Mesothelial cell of epicardium (in vitro differentiated cells): ENCODE results near the gene TNN. TPM values are rescaled to one million over a fixed set of nuclear protein-coding genes. Genes with fewer than 3 reads are reported as not detected.

ENCODE experiments used
- DNase-seq, 2 experiments: peaks; one replicate each; pipeline ENCODE4 v3.0.0; 2021; ENCODE audit warnings: low spot score in 2 of 2; ENCODE audit not compliant: unreplicated experiment in 2 of 2
- H3K27ac Mint-ChIP-seq: 2 replicates; pipeline ENCODE4 v1.8.0; 2021; ENCODE audit warnings: mixed read lengths
- H3K27me3 Mint-ChIP-seq: 2 replicates; pipeline ENCODE4 v1.8.0; 2021; ENCODE audit warnings: low read depth, mixed read lengths
- H3K36me3 Mint-ChIP-seq: 2 replicates; pipeline ENCODE4 v1.8.0; 2021; ENCODE audit warnings: mixed read lengths
- H3K4me1 Mint-ChIP-seq: 2 replicates; pipeline ENCODE4 v1.8.0; 2021; ENCODE audit warnings: mixed read lengths
- H3K4me3 Mint-ChIP-seq: 2 replicates; pipeline ENCODE4 v1.8.0; 2021; ENCODE audit warnings: mild to moderate bottlenecking, moderate library complexity, mixed read lengths
- H3K9me3 Mint-ChIP-seq: 2 replicates; pipeline ENCODE4 v1.8.0; 2021; ENCODE audit warnings: mixed read lengths
- CTCF ChIP-seq: fragments of 200-600 bp; sonication (generic); IDR thresholded peaks from one replicate; pipeline ENCODE4 v1.5.0; 2021; ENCODE audit warnings: antibody characterized with exemption; ENCODE audit not compliant: unreplicated experiment
- total RNA-seq: library from RNA; stranded (reverse); gene quantifications from 3 replicates; pipeline ENCODE4 v1.2.1, GENCODE V29; 2021

TNN gene
- total RNA-seq, 1 donor from 2014 or later = 2.0 TPM

DNA sequence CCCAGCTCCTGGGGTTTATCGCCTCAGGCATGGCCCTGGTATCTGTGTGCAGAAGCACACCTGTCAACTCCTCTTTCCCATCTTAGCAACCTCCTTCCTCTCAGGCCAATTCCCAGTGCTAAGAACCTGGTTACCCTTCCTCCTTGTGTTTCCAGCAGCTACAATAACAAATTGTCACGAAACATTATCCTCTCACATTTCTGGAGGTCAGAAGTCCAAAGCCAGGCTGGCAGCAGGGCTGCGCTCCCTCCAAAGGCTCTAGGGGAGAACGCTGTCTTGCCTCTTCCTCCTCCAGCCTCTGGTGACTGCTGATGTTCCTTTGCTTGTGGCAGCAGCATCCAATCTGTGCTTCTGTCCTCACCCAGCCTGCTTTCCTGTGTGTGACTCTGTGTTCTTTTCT, 33.7 kb upstream of the TNN start:
- H3K27me3 Mint-ChIP-seq = no peaks in the 10 kb centered on the region
- no peak overlapping the region for H3K27ac Mint-ChIP-seq
- no peak for TF ChIP-seq CTCF

GRCh38 chr1:175034775-175035174, 32.9 kb upstream of the TNN start:
- TF ChIP-seq CTCF = no peak
- DNase-seq = no peak
- Mint-ChIP-seq H3K27me3 (no peaks in the 10 kb centered on the region), H3K27ac (no peak overlapping the region), H3K4me1 (peaks cover under 1% of the 10 kb centered on the region), H3K9me3 (no peaks in the 10 kb centered on the region), H3K36me3 (no peaks in the 10 kb centered on the region), H3K4me3 (no peak overlapping the region)

More for the DNA sequence above, 33.7 kb upstream of the TNN start:
- H3K4me1 Mint-ChIP-seq = peaks cover 3% of the 10 kb centered on the region
- H3K36me3 Mint-ChIP-seq = no peaks in the 10 kb centered on the region
- no peak for DNase-seq
- no peak overlapping the region for H3K4me3 Mint-ChIP-seq
- H3K9me3 Mint-ChIP-seq = no peaks in the 10 kb centered on the region

DNA sequence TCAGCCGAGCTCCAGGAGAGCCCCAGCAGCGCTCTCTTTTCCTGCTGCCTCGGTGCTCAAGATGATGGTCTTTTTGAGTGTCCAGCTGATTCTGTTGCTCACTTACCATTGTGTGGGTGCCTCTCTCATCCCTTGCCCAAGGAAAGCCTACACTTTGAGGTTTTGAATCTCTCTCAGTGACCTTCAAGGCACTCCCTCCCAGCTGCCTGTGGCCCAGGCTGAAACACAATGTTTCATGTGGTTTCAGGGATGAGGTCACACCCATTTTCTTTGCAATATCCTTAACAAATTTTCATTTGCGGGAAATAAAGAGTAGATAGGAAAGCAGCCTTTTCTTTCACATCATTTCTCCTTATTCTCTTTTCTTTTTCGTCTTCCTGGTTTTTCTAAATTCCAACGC, 31.8 kb upstream of the TNN start:
- TF ChIP-seq CTCF = no peak
- H3K9me3 Mint-ChIP-seq = no peaks in the 10 kb centered on the region
- H3K27me3 Mint-ChIP-seq = no peaks in the 10 kb centered on the region
- no peaks in the 10 kb centered on the region for H3K36me3 Mint-ChIP-seq
- no peak overlapping the region for H3K27ac Mint-ChIP-seq
- no peaks in the 10 kb centered on the region for H3K4me1 Mint-ChIP-seq
- no peak overlapping the region for H3K4me3 Mint-ChIP-seq
- DNase-seq = no peak

DNA sequence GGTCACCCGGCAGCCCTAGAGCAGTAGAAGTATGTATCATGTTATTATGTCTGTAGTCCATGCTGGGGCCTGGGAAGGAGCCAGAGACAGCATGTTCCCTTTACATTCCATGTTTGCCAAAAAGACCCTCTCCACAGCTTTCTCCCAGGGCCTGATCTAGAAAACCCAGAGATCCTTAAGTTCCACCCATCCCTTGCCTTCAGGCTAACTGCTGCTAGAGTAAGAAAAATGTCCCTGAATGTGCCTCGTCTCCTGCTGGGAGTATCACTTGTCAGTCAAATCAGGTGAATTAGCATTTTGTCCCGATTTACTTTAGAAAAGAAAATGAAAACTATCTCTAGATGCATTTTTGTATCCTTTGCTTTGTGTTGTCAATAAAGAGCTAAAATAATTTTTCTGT, 31.2 kb upstream of the TNN start:
- H3K27me3 Mint-ChIP-seq = no peaks in the 10 kb centered on the region
- no peaks in the 10 kb centered on the region for H3K4me1 Mint-ChIP-seq
- H3K27ac Mint-ChIP-seq = no peak overlapping the region
- TF ChIP-seq CTCF = no peak
- no peak overlapping the region for H3K4me3 Mint-ChIP-seq
- no peaks in the 10 kb centered on the region for H3K9me3 Mint-ChIP-seq
- DNase-seq = no peak
- H3K36me3 Mint-ChIP-seq = no peaks in the 10 kb centered on the region

DNA sequence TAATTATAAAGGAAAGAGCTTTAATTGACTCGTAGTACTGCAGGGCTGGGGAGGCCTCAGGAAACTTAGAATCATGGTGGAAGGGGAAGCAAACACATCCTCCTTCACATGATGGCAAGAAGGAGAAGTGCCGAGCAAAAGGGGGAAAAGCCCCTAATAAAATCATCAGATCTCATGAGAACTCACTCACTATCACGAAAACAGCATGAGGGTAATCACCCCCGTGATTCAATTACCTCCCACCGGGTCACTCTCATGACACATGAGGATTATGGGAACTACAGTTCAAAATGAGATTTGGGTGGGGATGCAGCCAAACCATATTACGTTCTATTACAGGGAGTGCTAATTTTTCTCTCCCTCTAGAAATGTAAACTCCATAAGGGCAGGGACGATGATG, 30.2 kb upstream of the TNN start:
- H3K36me3 Mint-ChIP-seq = no peaks in the 10 kb centered on the region
- H3K27ac Mint-ChIP-seq = no peak overlapping the region
- TF ChIP-seq CTCF = no peak

DNA sequence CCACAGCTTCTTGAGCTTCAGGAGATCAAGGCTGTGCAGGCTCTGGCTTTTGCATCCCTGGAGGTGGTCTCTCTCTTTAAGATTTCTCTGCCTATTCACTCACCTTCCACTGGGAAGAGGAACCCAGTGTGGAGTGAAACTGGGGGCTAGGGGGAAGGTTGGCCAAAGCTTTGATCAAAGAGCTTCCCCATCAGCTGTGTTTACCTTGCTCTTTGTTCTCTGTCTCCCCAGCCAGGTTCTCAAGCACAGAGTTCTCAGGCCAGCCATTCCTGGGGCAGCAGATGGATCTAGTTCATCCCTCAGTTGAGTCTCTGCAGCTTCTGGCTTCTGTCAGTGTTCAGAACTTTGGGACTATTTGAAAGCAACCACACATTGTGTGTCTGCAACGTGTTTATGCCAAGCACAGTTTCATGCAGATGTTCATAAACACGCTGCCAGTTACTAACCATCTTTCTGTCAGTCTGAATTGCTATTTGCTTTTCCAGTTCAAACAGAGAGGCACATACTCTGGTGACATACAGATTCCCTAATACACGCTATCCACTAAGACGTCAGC, 27.2 kb upstream of the TNN start:
- Mint-ChIP-seq H3K27ac (no peak overlapping the region), H3K9me3 (peaks cover 7% of the 10 kb centered on the region), H3K4me3 (no peak overlapping the region), H3K27me3 (no peaks in the 10 kb centered on the region), H3K4me1 (no peaks in the 10 kb centered on the region), H3K36me3 (no peaks in the 10 kb centered on the region)
- TF ChIP-seq CTCF = no peak
- DNase-seq = no peak

More for the DNA sequence above, 30.2 kb upstream of the TNN start:
- no peaks in the 10 kb centered on the region for H3K27me3 Mint-ChIP-seq
- H3K4me1 Mint-ChIP-seq = no peaks in the 10 kb centered on the region
- no peaks in the 10 kb centered on the region for H3K9me3 Mint-ChIP-seq
- H3K4me3 Mint-ChIP-seq = no peak overlapping the region
- DNase-seq = no peak
